Transverse colon (tissue), 4 donors: ENCODE data around the gene DCP2.

ENCODE experiments used
- EP300 ChIP-seq: sonication (generic); formaldehyde crosslinking; IDR thresholded peaks from one replicate; pipeline ENCODE4 v1.6.1; 2017; ENCODE audit warnings: antibody characterized with exemption, low read depth
- POLR2A ChIP-seq: fragments of 450-650 bp; IDR thresholded peaks from one replicate; pipeline ENCODE4 v1.6.1; 2016; ENCODE audit warnings: antibody characterized with exemption, mild to moderate bottlenecking, moderate library complexity
- POLR2AphosphoS5 ChIP-seq, 3 donors: sonication (generic); formaldehyde crosslinking; IDR thresholded peaks; one replicate each; pipeline ENCODE4 v1.6.1; 2016; ENCODE audit warnings: antibody characterized with exemption in 3 of 3
- TF ChIP-seq, protein P1 (sequence below), 5 experiments: fragments of 200-600 bp in 3 of 5; fragments of 450-650 bp in 2 of 5; sonication (generic) in 3 of 5; IDR thresholded peaks; 1 replicate in 2 of 5; 2 replicates in 3 of 5; pipeline ENCODE4 v1.5.1; 2016 to 2017; ENCODE audit warnings: antibody characterized with exemption in 5 of 5, inconsistent platforms in 3 of 5, mild to moderate bottlenecking in 2 of 5, moderate library complexity in 1 of 5

DNA sequence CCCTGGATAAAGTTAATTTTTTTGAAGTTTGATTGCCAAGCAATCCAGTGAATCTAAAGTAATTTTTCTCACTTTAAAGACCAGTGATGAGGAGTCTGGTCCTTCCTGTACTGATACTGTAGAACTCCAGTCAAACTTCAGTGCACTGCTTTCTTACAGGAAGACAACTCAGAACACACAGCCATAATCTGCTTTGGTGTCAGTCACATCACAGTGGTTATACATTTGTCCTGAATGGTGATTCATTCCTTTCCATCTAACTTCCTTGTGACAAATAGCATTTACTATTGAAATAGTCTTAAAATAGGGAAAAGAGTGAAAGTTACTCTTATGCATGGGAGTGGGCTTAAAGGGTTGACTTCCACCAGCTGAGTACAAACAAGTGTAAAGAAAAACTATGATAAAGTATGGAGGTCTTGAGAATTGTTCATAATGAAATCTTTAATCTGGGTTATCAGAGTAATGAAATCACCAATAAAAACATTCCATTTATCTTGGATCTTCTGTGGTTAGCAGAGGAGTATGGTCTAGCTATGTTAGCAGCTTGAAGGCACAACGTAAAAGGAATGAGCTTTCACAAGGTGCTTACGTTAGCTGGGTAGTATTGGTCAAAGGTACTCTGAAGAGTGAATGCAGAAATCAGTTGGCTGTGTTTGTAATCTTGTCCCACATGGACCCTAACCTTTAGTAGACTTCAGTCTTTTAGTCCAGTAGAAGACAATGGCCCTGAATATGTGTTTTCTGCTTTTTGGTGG, 41.5 kb downstream of the DCP2 start:
- TF ChIP-seq POLR2AphosphoS5 (IDR thresholded peaks at IDR 0.05) (no peak), POLR2A (no peak), EP300 (no peak)
- TF ChIP-seq, protein P1, sequence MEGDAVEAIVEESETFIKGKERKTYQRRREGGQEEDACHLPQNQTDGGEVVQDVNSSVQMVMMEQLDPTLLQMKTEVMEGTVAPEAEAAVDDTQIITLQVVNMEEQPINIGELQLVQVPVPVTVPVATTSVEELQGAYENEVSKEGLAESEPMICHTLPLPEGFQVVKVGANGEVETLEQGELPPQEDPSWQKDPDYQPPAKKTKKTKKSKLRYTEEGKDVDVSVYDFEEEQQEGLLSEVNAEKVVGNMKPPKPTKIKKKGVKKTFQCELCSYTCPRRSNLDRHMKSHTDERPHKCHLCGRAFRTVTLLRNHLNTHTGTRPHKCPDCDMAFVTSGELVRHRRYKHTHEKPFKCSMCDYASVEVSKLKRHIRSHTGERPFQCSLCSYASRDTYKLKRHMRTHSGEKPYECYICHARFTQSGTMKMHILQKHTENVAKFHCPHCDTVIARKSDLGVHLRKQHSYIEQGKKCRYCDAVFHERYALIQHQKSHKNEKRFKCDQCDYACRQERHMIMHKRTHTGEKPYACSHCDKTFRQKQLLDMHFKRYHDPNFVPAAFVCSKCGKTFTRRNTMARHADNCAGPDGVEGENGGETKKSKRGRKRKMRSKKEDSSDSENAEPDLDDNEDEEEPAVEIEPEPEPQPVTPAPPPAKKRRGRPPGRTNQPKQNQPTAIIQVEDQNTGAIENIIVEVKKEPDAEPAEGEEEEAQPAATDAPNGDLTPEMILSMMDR (IDR thresholded peaks at IDR 0.05), result no peak
